K562 (cell line): ENCODE data around the gene KCTD18. TPM values are rescaled to one million over a fixed set of nuclear protein-coding genes. Genes with fewer than 3 reads are reported as not detected.

ENCODE experiments used
- COPS2 ChIP-seq: fragments of 450-650 bp; conservative IDR thresholded peaks from 2 replicates; pipeline ENCODE4 v1.6.1; 2016; ENCODE audit warnings: mild to moderate bottlenecking, moderate library complexity
- FIP1L1 ChIP-seq: fragments of 200-400 bp; formaldehyde crosslinking; IDR thresholded peaks from 2 replicates; pipeline ENCODE4 v1.6.1; 2018; ENCODE audit warnings: mild to moderate bottlenecking, low read depth, low read length; ENCODE audit not compliant: poor library complexity, severe bottlenecking
- HMGN3 ChIP-seq: IDR thresholded peaks from 2 replicates; pipeline ENCODE4 v1.6.1; 2011; ENCODE audit warnings: borderline replicate concordance, low read depth, mild to moderate bottlenecking, mixed read lengths, low read length; ENCODE audit not compliant: insufficient read length; ENCODE audit errors: extremely low read depth
- NFXL1 ChIP-seq: fragments of 450-650 bp; formaldehyde crosslinking; IDR thresholded peaks from 2 replicates; pipeline ENCODE4 v1.4.0; 2021; ENCODE audit warnings: mild to moderate bottlenecking
- ZBTB33 ChIP-seq: sonication (generic); formaldehyde crosslinking; IDR thresholded peaks from 2 replicates; pipeline ENCODE4 v1.8.1; 2023; ENCODE audit warnings: mild to moderate bottlenecking, missing genetic modification reagents
- ZNF449 ChIP-seq: fragments of 250-450 bp; sonication (Bioruptor Pico); IDR thresholded peaks from 2 replicates; pipeline ENCODE4 v1.8.0; 2022; ENCODE audit warnings: moderate library complexity, mild to moderate bottlenecking, inconsistent platforms
- polyA plus RNA-seq, 8 experiments: library from polyadenylated mRNA; depleted of rRNA in 4 of 8; stranded (reverse) in 5 of 8; unstranded in 3 of 8; fragments of >200 nt; fragmentation: Nextera tagmentation in 2 of 8; fragmentation: Illumina TruSeq in 1 of 8; extraction: Ambion mirVana in 2 of 8; extraction: Trizol in 1 of 8; gene quantifications; 2 replicates each; pipeline versions ENCODE4 v1.2.1 to v1.2.3, GENCODE V29; 2011 to 2014; ENCODE audit warnings: inconsistent platforms in 1 of 8, missing spikeins in 1 of 8
- total RNA-seq, 7 experiments: library from RNA; depleted of rRNA in 6 of 7; stranded (reverse); fragments of >200 nt in 6 of 7; fragmentation: Illumina TruSeq in 2 of 7; extraction: Trizol in 2 of 7; gene quantifications; 2 replicates each; pipeline versions ENCODE4 v1.2.1 to v1.2.3, GENCODE V29; 2011 to 2021; ENCODE audit warnings: low replicate concordance in 1 of 7
- TF ChIP-seq, protein P1 (sequence below), 2 experiments: fragments of 450-650 bp; formaldehyde crosslinking in 1 of 2; IDR thresholded peaks; 2 replicates each; pipeline versions ENCODE4 v1.4.0 to v1.6.1; 2014 to 2020; ENCODE audit warnings: mild to moderate bottlenecking in 2 of 2, borderline replicate concordance in 1 of 2, low read depth in 1 of 2
- TF ChIP-seq, protein P2 (sequence below): sonication (generic); formaldehyde crosslinking; IDR thresholded peaks from 2 replicates; pipeline ENCODE4 v1.8.0; 2022; ENCODE audit warnings: mild to moderate bottlenecking, low read depth, missing genetic modification reagents
- TF ChIP-seq, protein P3 (sequence below): fragments of 450-650 bp; formaldehyde crosslinking; IDR thresholded peaks from 2 replicates; pipeline ENCODE4 v1.4.0; 2020; ENCODE audit warnings: mild to moderate bottlenecking

Gene KCTD18
- total and polyA plus RNA-seq, 9 of the 15 experiments (the other 6 are each of a cell fraction or from before 2014, with no cell fraction given) = 0.39 to 5.4 (median 3.8) TPM

- TF ChIP-seq, protein P1, sequence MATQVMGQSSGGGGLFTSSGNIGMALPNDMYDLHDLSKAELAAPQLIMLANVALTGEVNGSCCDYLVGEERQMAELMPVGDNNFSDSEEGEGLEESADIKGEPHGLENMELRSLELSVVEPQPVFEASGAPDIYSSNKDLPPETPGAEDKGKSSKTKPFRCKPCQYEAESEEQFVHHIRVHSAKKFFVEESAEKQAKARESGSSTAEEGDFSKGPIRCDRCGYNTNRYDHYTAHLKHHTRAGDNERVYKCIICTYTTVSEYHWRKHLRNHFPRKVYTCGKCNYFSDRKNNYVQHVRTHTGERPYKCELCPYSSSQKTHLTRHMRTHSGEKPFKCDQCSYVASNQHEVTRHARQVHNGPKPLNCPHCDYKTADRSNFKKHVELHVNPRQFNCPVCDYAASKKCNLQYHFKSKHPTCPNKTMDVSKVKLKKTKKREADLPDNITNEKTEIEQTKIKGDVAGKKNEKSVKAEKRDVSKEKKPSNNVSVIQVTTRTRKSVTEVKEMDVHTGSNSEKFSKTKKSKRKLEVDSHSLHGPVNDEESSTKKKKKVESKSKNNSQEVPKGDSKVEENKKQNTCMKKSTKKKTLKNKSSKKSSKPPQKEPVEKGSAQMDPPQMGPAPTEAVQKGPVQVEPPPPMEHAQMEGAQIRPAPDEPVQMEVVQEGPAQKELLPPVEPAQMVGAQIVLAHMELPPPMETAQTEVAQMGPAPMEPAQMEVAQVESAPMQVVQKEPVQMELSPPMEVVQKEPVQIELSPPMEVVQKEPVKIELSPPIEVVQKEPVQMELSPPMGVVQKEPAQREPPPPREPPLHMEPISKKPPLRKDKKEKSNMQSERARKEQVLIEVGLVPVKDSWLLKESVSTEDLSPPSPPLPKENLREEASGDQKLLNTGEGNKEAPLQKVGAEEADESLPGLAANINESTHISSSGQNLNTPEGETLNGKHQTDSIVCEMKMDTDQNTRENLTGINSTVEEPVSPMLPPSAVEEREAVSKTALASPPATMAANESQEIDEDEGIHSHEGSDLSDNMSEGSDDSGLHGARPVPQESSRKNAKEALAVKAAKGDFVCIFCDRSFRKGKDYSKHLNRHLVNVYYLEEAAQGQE (IDR thresholded peaks at IDR 0.05; ENCODE audit: borderline replicate concordance) = 0 out of 2 replicates have a peak, but pooled peaks have one; percentile 15
- TF ChIP-seq, protein P1 (CRISPR knock-in tag; IDR thresholded peaks at IDR 0.05; ENCODE audit: low read depth) = no peak
- TF ChIP-seq HMGN3 (no peak), COPS2 (no peak), NFXL1 (CRISPR knock-in tag) (no peak), ZBTB33 (CRISPR knock-in tag) (no peak), ZNF449 (CRISPR knock-in tag) (no peak), FIP1L1 (no peak)
- TF ChIP-seq, protein P2, sequence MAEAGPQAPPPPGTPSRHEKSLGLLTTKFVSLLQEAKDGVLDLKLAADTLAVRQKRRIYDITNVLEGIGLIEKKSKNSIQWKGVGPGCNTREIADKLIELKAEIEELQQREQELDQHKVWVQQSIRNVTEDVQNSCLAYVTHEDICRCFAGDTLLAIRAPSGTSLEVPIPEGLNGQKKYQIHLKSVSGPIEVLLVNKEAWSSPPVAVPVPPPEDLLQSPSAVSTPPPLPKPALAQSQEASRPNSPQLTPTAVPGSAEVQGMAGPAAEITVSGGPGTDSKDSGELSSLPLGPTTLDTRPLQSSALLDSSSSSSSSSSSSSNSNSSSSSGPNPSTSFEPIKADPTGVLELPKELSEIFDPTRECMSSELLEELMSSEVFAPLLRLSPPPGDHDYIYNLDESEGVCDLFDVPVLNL = peak; percentile 93; the same call in 1 of the 2 replicates
- TF ChIP-seq, protein P3, sequence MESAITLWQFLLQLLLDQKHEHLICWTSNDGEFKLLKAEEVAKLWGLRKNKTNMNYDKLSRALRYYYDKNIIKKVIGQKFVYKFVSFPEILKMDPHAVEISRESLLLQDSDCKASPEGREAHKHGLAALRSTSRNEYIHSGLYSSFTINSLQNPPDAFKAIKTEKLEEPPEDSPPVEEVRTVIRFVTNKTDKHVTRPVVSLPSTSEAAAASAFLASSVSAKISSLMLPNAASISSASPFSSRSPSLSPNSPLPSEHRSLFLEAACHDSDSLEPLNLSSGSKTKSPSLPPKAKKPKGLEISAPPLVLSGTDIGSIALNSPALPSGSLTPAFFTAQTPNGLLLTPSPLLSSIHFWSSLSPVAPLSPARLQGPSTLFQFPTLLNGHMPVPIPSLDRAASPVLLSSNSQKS (CRISPR knock-in tag) = no peak
These were observed 16.2 kb upstream of the KCTD18 start, which contains the start of gene SGO2 (continued) for GRCh38 chr2:200525882-200526651.
